ENCODE results near the gene FHOD1.

DNA sequence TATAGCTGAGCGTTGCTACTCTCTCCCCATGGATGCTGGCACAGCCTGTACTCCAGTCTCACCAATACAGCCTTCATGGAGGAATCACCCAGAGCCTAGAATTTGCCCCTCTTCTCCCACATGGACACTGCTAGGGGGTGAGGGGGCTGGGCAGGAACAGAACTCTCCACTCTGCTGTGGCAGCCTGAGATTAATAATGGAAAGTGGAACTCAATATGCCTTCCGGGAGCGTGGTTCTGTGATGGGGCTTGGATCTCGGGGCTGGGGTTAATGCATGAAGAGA is 2.7 kb upstream of the FHOD1 start:
- TF ChIP-seq POLR2AphosphoS5 (IDR thresholded peaks at IDR 0.05) (no peak), POLR2A (IDR thresholded peaks at IDR 0.05) (no peak)
- TF ChIP-seq, protein P1, sequence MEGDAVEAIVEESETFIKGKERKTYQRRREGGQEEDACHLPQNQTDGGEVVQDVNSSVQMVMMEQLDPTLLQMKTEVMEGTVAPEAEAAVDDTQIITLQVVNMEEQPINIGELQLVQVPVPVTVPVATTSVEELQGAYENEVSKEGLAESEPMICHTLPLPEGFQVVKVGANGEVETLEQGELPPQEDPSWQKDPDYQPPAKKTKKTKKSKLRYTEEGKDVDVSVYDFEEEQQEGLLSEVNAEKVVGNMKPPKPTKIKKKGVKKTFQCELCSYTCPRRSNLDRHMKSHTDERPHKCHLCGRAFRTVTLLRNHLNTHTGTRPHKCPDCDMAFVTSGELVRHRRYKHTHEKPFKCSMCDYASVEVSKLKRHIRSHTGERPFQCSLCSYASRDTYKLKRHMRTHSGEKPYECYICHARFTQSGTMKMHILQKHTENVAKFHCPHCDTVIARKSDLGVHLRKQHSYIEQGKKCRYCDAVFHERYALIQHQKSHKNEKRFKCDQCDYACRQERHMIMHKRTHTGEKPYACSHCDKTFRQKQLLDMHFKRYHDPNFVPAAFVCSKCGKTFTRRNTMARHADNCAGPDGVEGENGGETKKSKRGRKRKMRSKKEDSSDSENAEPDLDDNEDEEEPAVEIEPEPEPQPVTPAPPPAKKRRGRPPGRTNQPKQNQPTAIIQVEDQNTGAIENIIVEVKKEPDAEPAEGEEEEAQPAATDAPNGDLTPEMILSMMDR (IDR thresholded peaks at IDR 0.05 in 8 of 11, conservative IDR thresholded peaks at IDR 0.05 in 3 of 11), result no peak

Data from spleen (tissue), 7 donors.